HG02885 (cell line): Measurements from ENCODE around the gene EME2.

Source experiments
- ATAC-seq: cut with Tn5 transposase; IDR thresholded peaks from one replicate; pipeline ENCODE4 v1.9.1; 2021; ENCODE audit warnings: mild to moderate bottlenecking; ENCODE audit not compliant: unreplicated experiment, poor library complexity

Gene EME2

DNA sequence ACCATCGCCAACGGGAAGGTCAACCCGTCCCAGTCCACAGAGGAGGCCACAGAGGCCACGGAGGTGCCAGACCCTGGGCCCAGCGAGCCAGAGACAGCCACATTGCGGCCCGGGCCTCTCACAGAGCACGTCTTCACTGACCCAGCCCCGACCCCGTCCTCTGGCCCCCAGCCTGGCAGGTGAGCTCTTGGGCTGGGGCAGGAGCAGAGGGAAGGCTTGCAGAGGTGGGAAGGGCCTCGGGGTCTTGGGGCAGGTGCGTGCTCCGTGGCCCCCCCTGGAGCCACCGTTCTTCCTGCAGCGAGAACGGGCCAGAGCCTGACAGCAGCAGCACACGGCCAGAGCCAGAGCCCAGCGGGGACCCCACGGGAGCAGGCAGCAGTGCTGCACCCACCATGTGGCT lies 6.4 kb upstream of the EME2 start:
- no peak for ATAC-seq

DNA sequence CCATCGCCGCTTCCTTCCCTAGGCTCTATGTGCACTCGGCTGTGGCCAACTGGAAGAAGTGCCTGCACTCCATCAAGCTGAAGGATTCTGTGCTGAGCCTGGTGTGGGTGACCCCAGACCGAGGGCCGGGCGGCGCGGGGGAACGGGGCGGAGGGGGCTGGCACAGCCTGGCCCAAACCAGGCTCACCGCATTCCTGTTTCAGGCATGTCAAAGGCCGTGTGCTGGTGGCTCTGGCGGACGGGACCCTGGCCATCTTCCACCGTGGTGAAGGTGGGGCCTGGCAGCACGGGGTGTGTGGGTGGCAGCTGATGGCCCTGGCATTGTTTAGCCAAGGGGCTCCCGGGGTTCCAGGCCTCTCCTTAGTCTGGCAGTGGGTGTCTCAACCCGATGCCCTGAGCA lies 5.9 kb upstream of the EME2 start:
- ATAC-seq, result no peak

DNA sequence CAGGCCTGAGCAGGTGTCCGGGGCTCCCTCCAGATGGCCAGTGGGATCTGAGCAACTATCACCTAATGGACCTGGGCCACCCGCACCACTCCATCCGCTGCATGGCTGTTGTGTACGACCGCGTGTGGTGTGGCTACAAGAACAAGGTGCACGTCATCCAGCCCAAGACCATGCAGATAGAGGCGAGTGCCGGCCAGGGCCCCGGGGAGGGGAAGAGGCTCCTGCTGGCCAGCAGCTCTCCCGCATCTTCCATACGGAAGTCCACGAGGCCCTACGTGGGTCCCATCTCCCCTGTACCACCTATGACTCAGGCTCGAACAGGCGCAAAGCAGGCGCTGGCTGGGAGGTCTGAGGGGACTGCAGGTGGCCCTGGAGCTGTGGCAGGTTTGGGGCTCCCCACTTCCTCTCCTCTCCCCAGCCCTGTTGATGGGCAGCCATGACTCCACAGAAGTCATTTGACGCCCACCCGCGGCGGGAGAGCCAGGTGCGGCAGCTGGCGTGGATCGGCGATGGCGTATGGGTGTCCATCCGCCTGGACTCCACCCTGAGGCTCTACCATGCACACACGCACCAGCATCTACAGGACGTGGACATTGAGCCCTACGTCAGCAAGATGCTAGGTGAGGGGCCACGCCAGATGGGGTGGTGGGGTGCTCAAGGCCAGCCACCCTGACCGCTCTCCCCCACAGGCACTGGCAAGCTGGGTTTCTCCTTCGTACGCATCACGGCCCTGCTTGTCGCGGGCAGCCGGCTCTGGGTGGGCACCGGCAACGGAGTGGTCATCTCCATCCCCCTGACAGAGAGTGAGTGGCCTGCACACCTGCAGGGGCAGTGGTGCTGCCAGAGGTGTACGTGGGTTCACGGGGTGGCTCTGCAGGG lies 5.3 kb upstream of the EME2 start:
- no peak for ATAC-seq

DNA sequence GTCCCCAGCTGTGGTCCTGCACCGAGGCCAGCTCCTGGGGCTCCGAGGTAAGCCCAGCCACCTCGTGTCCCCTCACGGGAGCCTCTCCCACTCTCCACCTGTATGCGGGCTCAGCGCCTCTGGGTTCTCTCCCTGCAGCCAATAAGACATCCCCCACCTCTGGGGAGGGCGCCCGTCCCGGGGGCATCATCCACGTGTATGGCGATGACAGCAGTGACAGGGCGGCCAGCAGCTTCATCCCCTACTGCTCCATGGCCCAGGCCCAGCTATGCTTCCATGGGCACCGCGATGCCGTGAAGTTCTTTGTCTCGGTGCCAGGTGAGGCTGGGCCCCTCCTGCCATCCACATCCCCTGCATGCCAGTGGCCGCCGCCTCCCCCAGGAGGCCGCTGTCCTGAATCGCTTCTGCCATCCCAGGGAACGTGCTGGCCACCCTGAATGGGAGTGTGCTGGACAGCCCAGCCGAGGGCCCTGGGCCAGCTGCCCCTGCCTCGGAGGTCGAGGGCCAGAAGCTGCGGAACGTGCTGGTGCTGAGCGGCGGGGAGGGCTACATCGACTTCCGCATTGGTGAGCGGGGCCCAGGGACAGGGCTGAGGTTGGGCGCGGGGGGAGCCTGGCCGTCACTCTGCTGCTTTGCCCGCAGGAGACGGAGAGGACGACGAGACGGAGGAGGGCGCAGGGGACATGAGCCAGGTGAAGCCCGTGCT lies 4.4 kb upstream of the EME2 start:
- ATAC-seq, result no peak

DNA sequence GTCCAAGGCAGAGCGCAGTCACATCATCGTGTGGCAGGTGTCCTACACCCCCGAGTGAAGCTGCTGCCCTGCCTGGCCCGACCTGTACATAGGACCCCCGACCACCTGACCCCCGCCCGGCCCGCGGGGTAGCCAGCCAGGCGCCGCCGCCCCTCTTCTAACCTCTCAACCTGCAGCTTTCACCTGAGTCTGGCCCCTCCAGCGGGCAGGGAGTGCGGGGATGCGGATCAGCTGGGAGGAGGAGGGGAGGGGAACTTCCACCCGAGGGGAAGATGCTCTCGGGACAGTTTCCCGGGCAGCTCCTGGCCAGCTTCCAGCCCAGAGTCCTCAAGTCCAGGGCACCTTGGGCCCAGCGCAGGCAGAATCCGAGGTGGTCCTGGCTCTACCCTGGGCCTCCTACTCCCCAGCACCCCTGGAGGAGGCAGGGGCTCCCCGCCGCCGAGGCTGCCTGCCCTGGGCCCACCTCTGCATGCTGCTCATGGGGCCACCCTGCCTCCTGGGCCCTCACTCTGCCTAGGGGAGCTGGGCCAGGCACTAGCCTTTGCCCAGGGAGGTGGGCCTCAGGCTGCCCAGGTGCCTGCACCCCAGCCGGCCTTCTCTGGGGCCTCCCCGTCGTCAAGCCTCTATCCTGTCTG lies 3.7 kb upstream of the EME2 start:
- no peak for ATAC-seq

DNA sequence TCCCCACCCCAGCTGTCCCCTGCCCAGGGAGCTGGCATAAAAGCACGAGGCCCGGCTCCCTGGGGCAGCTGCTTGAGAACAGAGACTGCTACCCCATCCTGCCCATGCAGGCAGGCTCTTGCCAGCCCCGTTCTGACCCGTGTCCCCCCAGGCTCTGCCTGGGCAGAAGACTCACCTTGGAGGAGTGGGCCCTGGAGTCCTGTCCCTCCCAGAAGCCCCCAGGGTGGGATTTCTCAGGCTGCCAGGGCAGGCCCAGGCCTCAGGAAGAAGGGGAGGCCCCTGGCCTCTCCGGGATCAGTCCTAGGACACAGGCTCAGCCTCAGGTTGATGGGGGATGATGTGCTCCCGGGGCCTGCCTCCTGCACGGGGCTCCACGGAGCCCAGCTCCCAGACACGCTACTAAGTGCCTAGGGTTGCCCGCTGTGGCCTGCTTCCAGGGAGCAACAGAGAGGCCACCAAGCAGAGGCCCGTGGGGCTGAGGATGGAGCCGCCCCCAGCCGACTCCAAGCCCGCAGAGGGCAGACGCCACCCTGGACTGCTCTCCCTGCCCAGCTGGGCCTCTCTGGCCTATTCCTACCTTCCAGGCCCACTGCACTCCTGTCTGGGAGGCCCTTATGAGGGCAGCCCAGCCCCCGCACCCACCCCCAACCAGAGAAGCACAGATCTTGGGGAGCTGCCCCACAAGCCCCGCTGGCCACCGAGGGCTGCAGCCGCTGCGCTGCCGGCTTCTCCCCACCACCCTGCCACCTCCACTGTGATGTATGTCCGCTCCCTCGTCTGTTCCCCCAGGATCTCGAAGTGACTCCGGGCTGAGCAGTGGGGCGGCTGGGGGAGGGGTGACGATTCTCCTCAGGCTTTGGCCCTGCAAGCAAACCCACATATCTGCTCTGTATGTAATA lies 3.0 kb upstream of the EME2 start:
- ATAC-seq, result no peak

DNA sequence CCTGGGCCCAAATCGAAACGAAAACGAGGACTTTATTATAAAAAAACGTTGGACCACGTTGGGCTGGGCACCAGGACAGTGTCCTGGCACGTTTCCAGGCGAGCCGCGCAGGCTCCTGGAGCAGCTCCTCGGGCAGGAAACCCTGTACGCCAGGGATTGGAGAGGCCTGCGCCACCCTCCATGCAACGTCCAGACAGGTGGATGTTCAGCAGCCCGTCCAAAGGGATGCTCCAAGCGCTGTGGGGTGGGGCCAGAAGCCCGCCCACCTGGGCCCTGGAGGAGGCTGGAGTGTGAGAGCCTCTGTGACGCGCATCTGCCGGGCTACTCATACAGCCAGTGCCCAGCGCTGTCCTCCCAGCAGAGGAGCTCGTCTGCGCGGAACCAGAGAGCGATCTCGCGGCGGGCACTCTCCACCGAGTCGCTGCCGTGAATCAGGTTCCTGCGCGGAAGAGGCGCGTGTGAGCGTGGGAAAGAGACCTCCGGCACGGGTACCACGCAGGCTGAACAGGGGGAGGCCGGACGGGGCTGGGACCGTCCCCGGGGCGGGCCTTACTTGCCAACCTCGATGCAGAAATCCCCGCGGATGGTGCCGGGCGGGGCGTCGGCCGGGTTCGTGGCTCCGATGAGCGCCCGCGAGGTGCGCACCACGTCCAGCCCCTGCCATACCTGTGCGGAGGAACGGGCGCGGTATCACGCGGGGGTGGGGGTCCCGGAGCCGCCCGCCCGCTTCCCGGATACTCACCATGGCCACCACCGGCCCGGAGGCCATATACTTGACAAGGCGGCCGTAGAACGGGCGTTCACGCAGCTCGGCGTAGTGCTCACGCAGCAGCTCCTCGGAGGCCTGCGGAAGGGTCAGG lies 2.1 kb upstream of the EME2 start:
- ATAC-seq, result no peak

DNA sequence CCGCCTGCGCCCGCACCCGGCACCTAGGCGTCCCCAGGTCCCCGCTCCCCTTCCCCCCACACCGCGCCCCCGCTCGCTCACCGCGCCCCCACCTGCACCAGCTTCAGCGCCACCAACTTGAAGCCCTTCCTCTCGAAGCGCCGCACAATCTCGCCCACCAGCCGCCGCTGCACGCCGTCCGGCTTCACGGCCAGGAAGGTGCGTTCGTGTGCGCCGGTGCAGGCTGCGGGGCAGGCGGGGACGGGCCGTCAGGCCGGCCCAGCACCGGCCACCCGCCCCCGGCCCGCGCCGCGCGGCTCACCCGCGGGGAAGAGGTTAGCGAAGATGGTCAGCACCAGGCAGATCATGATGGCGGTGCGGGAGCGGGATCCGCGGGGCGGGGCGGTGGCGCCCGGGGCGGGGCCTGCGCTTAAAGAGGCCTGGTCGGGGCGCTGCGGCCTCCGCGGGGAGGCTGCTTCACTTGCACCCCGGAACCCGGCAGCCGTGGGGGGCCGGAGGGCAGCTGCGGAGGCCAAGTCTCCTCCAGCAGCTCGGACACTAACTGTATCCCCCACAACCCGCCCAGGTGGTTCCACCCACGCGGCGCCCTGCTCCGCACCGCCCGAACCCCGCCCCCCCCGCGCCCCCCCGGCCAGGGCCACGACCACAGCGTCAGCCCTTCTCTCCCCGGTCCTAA lies 1.3 kb upstream of the EME2 start, which contains the start of gene NME3:
Gene NME3, minus strand, starts transcription at position 356 of the 676 bp plus-strand sequence. Its CDS starts 9 bp downstream, at position 347.
- no peak for ATAC-seq

DNA sequence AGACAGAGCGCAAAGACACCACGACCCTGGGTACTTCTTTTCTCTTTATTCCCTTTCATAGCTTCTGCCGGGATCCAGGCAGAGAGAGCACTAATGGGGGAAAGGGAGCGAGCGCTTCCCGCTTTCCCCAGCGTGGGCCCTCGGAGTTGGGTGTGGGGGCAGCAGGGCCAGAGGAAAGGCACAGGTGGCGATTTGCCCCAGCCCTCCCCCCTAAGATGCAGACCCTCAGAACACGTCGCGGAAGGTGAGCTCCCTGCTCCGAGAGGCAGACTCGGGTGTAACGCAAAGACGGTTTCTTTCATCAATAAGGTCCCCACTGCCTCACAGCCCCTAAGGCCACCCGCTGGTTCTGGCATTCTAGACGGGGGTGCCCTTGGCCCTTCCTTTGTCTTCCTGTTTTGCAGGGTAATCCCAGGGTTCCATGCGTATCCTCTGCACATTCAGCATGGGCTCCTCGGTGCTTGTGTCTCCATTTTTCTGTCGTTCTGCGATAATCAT lies 697 bp upstream of the EME2 start:
- no peak for ATAC-seq

DNA sequence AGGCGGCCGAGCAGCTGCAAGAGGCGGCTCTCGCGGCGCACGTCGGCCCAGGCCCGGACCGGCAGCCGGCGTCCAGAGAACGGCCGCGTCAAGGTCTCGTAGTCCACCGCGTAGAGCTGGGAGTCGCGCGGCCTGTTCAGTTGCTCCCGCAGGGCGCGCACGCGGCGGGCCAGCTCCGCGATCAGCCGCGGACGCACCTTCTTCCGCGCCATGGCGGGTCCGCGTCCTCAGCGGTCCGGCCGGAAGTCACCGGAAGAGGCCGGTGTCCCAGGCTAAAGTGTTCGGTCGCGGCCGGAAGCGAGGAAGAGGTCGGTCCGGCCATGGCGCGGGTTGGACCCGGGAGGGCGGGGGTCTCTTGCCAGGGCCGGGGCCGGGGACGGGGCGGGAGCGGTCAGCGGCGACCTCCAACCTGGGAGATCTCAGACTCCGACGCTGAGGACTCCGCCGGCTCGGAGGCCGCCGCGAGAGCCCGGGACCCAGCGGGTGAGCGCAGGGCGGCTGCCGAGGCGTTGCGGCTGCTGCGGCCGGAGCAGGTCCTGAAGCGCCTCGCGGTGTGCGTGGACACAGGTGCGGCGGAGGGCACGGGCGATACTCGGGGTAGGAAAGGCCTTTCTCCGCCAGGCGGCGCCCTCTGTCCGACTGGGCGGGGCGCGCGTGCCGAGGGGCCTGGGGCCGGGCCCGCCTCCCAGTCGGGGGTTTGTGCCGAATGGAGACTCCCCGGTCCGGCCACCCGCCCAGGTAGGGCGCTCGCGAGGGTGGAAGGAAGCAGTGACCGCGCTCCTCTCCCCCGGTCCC lies 495 bp downstream of the EME2 start, which contains the start of gene MRPS34:
Gene MRPS34, minus strand, starts transcription at position 227 of the 795 bp plus-strand sequence. Its CDS starts 15 bp downstream, at position 212.
- ATAC-seq, result peak; percentile 53

DNA sequence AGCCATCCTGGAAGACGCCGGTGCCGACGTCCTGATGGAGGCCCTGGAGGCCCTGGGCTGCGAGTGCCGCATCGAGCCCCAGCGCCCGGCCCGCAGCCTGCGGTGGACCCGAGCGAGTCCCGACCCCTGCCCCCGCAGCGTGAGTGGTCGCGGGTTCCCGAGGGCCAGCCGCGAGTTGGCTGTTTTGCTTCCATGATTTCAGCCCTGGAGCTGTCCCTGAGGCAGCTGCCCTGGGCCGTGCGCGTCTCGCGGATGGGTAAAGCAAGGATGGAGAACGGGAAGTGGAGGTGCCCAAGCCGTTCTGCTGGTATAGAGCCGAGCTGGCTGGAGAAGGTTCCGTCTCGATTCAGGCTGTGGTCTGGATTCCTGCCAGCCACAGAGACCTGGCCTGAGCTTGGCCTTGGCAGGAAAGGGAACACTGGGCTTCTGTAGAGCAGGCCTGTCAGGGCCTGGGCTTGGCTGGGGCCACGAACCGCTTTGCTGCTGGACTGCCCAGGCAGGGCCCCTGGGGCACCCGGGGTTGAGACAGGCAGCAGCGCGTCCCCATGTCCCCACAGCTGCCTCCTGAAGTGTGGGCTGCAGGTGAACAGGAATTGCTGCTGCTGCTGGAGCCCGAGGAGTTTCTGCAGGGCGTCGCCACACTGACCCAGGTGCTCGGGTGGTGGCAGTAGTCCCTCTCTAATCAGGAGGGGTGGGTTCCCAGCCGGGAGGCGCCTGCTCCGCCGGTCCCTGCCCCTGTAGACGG lies 1.3 kb downstream of the EME2 start:
- ATAC-seq, result no peak

DNA sequence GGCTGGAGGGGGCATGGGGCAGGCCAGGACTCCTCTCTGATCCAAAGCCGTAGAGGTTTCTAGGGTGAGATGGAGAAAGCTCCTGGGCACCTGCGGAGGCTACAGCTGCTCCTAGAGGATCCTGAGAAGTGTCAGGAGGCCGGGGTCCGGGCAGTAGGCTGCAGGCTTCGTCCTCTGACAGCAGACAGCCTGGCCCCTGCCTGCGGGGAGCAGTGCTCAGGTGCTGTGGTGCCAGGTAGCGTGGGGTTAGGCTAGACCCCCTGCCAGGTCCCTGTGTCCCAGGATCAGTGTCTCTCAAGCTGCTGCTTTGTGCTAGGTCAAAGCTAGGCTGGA lies 1.8 kb downstream of the EME2 start:
- no peak for ATAC-seq

DNA sequence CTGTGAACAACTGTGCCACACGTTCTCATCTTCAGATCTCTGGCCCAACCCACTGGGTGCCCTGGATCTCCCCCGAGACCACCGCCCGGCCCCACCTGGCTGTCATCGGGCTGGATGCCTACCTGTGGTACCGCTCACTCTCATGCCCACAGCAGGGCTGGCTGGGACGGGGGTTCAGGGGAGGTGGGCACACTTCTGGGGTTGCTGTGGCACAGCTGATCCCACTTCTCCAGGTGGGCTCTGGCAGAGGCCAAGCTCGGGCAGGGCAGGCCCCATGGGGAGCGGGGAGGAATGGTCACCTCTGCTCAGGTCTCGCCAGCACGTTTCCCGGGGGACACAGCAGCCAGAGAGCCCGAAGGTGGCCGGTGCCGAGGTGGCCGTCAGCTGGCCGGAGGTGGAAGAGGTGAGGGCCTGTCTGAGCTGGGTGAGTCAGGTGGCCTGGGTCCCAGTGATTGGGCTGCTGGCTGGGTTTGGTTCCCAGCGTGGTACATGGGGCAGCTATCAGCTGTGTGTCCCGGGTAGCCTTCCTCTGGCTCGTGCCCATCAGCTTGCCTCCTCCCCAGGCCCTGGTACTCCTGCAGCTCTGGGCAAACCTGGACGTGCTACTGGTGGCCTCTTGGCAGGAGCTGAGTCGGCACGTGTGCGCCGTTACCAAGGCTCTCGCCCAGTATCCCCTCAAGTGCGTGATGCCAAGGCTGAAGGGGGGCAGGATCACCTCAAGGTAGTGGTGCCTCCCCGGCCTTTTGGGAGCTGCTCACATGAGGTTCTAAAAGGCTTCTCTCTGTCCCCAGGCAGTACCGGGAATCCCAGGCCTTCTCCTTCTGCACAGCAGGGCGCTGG lies 2.6 kb downstream of the EME2 start:
- no peak for ATAC-seq

DNA sequence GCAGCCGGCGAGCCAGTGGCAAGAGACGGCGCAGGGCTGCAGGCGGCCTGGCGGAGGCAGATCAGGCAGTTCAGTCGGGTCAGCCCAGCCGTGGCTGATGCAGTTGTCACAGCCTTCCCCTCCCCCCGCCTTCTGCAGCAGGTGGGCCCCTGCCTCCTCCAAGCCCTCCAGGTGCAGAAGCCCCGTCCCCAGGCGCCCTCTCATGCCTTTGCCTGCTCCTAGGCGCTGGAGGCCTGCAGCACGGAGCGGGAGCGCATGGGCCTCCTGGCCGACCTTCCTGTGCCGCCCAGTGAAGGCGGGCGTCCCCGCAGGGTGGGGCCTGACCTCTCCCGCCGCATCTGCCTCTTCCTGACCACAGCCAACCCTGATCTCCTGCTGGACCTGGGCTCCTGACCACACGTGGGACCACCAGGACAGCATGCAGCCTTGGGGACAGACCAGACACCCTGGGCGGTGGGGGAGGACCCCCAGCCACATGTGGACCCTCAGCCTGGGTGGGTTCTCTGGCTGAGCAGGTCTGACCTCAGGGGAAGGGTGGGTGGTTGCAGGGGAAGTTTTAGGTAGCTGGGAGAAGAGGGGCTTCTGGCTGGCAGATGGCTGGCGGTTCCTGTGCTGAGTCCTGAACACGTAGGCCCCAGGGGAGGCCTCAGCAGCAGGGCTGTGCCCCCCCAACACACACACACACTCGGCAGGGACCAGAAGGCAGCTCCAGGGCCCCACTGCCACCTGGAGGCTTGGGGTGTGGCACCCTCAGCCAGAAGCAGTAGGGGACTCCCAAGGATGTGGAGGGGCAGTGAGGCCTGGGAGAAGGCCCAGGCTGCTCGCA lies 3.4 kb downstream of the EME2 start:
- no peak for ATAC-seq

DNA sequence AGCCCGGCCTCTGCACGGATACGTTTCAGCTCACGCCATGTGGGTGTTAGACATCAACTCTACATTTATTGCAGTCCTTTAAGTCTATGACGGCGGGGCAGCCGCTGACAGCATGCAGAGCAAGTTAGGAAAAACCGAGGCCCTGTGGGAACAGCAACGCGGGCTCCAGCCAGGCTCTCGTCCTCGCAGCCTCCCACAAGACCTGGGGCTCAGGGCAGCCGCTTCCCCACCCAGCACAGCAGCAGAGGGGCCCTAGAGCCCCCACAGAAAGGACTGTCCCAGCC lies 4.0 kb downstream of the EME2 start:
- no peak for ATAC-seq

DNA sequence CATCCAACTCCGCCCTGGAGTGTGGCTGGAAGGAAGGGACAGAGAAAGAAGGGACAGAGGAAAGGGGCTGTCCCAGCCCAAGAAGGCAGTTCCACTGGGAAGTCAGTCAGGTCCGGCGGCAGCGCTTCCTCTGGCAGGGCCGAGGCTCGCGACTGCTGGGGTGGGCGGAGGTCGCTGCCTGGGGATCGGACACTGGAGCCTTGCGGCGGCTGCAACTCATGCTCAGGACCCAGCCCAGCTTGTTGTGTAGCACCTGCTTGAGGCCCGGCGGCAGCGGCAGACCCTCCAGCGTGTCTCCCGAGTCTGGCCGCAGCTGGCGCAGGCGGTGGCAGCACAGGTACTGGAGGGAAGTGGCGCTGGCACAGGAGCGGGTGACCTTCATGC lies 4.4 kb downstream of the EME2 start:
- ATAC-seq, result no peak
